ENCODE results near the gene CUX1. TPM values are rescaled to one million over a fixed set of nuclear protein-coding genes. Genes with fewer than 3 reads are reported as not detected.
A peak's percentile ranks its signal among the peaks of the same experiment; 100 is the strongest.

CUX1 gene
- total and polyA plus RNA-seq, 2 donors (not counting 1 experiment from before 2014, with no cell fraction given): 10.8 to 86.5 TPM

- ATAC-seq (ENCODE audit: low read depth): no peak
- WGBS (ENCODE audit: insufficient coverage): 89% methylated on average over 6 of the region's 6 CpGs
- H3K4me1 Mint-ChIP-seq: peaks cover 74% of the 10 kb centered on the region
- H3K9ac ChIP-seq (ENCODE audit: low read length): no peak overlapping the region
- no peaks in the 10 kb centered on the region for H3K27me3 ChIP-seq (replicated peaks in 1 of 4; ENCODE audit: control extremely low read depth in 1 of 4, control insufficient read depth in 3 of 4, insufficient read depth in 4 of 4, low read length in 3 of 4)
- ChIA-PET POLR2A (interaction anchor here (1.0 kb wide), 1 partner anchor 11 kb away, joined by 3 read pairs; no protein-coding TSS in a partner anchor), CTCF (interaction anchor here (0.7 to 1.0 kb wide), 2 partner anchors 11 to 16 kb away, joined by 3 to 4 read pairs; no protein-coding TSS in a partner anchor)
- no peak overlapping the region for H3K4me3 ChIP-seq (ENCODE audit: control extremely low read depth in 1 of 5, extremely low read depth in 1 of 5, insufficient read depth in 1 of 5, low read depth in 2 of 5, low read length in 4 of 5)
- H3K9me3 Mint-ChIP-seq (ENCODE audit: insufficient read depth): no peaks in the 10 kb centered on the region
- H2AFZ ChIP-seq (ENCODE audit: insufficient read depth, low read depth, low read length, poor library complexity, severe bottlenecking): no peak overlapping the region
- peak overlapping the region in 1 of 2 donors; percentile 60 for H3K27ac ChIP-seq (ENCODE audit: low read length in 2 of 2)
- H3K27ac Mint-ChIP-seq: peak overlapping the region; percentile 80
- TF ChIP-seq CTCF (IDR thresholded peaks at IDR 0.05) (no peak), EZH2 (IDR thresholded peaks at IDR 0.05; ENCODE audit: borderline replicate concordance, insufficient read depth, low read depth, low read length, poor library complexity, severe bottlenecking) (no peak)
- H3K9me3 ChIP-seq (ENCODE audit: control extremely low read depth in 1 of 3, control insufficient read depth in 2 of 3, insufficient read depth in 1 of 3, low read length in 2 of 3): no peaks in the 10 kb centered on the region
- peak overlapping the region; percentile 60 for H3K4me2 ChIP-seq (replicated peaks; ENCODE audit: low read depth, low read length, poor library complexity, severe bottlenecking)
- peaks cover 0 to 22% of the 10 kb centered on the region in 2 experiments for H3K36me3 ChIP-seq (replicated peaks in 1 of 2; ENCODE audit: control extremely low read depth in 1 of 2, control insufficient read depth in 1 of 2, extremely low read depth in 1 of 2, insufficient read depth in 2 of 2, low read length in 1 of 2)
- H3K79me2 ChIP-seq (ENCODE audit: control insufficient read depth, insufficient read depth, low read length): peaks cover 97% of the 10 kb centered on the region
- H3K4me1 ChIP-seq (ENCODE audit: control insufficient read depth in 2 of 2, insufficient read depth in 2 of 2, low read length in 2 of 2): peaks cover 49 to 61% of the 10 kb centered on the region in 2 donors
- DNase-seq: no peak
- intact Hi-C loops (cut with micrococcal nuclease): no loop called here
- H4K20me1 ChIP-seq (ENCODE audit: control insufficient read depth, insufficient read depth, low read length, poor library complexity, severe bottlenecking): peaks cover 93% of the 10 kb centered on the region
- no peaks in the 10 kb centered on the region for H3K27me3 Mint-ChIP-seq
- no peak overlapping the region for H3K4me3 Mint-ChIP-seq
Observed at GRCh38 chr7:102296179-102296438, 478.7 kb downstream of the CUX1 start.

GRCh38 chr7:102296514-102296913, 479.1 kb downstream of the CUX1 start:
- DNase-seq (no peak), ATAC-seq (ENCODE audit: low read depth) (no peak)
- H3K4me1 Mint-ChIP-seq: peaks cover 70% of the 10 kb centered on the region
- Histone ChIP-seq H3K79me2 (ENCODE audit: control insufficient read depth, insufficient read depth, low read length) (peaks cover 97% of the 10 kb centered on the region), H3K4me2 (replicated peaks; ENCODE audit: low read depth, low read length, poor library complexity, severe bottlenecking) (no peak overlapping the region), H3K9me3 (ENCODE audit: control extremely low read depth in 1 of 3, control insufficient read depth in 2 of 3, insufficient read depth in 1 of 3, low read length in 2 of 3) (no peaks in the 10 kb centered on the region), H3K4me1 (ENCODE audit: control insufficient read depth in 2 of 2, insufficient read depth in 2 of 2, low read length in 2 of 2) (peaks cover 45 to 57% of the 10 kb centered on the region in 2 donors), H3K4me3 (ENCODE audit: control extremely low read depth in 1 of 5, extremely low read depth in 1 of 5, insufficient read depth in 1 of 5, low read depth in 2 of 5, low read length in 4 of 5) (no peak overlapping the region), H3K9ac (ENCODE audit: low read length) (no peak overlapping the region), H3K27me3 (replicated peaks in 1 of 4; ENCODE audit: control extremely low read depth in 1 of 4, control insufficient read depth in 3 of 4, insufficient read depth in 4 of 4, low read length in 3 of 4) (no peaks in the 10 kb centered on the region), H3K36me3 (replicated peaks in 1 of 2; ENCODE audit: control extremely low read depth in 1 of 2, control insufficient read depth in 1 of 2, extremely low read depth in 1 of 2, insufficient read depth in 2 of 2, low read length in 1 of 2) (peaks cover 0 to 26% of the 10 kb centered on the region in 2 experiments), H3K27ac (ENCODE audit: low read length in 2 of 2) (peak overlapping the region in 1 of 2 donors; percentile 60), H4K20me1 (ENCODE audit: control insufficient read depth, insufficient read depth, low read length, poor library complexity, severe bottlenecking) (peaks cover 93% of the 10 kb centered on the region), H2AFZ (ENCODE audit: insufficient read depth, low read depth, low read length, poor library complexity, severe bottlenecking) (no peak overlapping the region)
- intact Hi-C loops (cut with micrococcal nuclease): no loop called here
- H3K4me3 Mint-ChIP-seq: no peak overlapping the region
- TF ChIP-seq CTCF (IDR thresholded peaks at IDR 0.05): no peak
- TF ChIP-seq EZH2 (IDR thresholded peaks at IDR 0.05; ENCODE audit: borderline replicate concordance, insufficient read depth, low read depth, low read length, poor library complexity, severe bottlenecking): no peak
- CTCF ChIA-PET: interaction anchor here (0.7 to 1.0 kb wide), 3 partner anchors 11 to 753 kb away, joined by 3 to 4 read pairs (median 3); no protein-coding TSS in a partner anchor
- WGBS (ENCODE audit: insufficient coverage): 98% methylated on average over 7 of the region's 7 CpGs
- no peaks in the 10 kb centered on the region for H3K27me3 Mint-ChIP-seq
- no peaks in the 10 kb centered on the region for H3K9me3 Mint-ChIP-seq (ENCODE audit: insufficient read depth)
- peak overlapping the region; percentile 72 for H3K27ac Mint-ChIP-seq
- POLR2A ChIA-PET: interaction anchor here (0.8 kb wide), 1 partner anchor 10 kb away, joined by 3 read pairs; the partner anchor contains the start of gene SH2B2
